Stimulated activated CD4-positive, alpha-beta T cell treated with anti-CD3 and anti-CD28 coated beads, Interleukin-1b, Interleukin-23, amount 100 ng/mL, for 24 hours (primary cell): ENCODE data around the gene CDH4.

Experiments used
- DNase-seq, 4 experiments: peaks; one replicate each; pipeline ENCODE4 v3.0.0-alpha.2; 2020; ENCODE audit warnings: low read depth in 4 of 4, low spot score in 1 of 4

The CDH4 gene

GRCh38 chr20:61767761-61768494, 515.9 kb downstream of the CDH4 start:
- no peak for DNase-seq

GRCh38 chr20:61768571-61769285, 516.7 kb downstream of the CDH4 start:
- DNase-seq, result no peak

- no peak for DNase-seq
Observed at GRCh38 chr20:61769286-61769832, 517.3 kb downstream of the CDH4 start.

GRCh38 chr20:61770113-61770585, 518.1 kb downstream of the CDH4 start:
- no peak for DNase-seq

- no peak for DNase-seq
Observed at GRCh38 chr20:61771805-61772350, 519.8 kb downstream of the CDH4 start.

- no peak for DNase-seq
Observed at GRCh38 chr20:61772828-61773631, 521.0 kb downstream of the CDH4 start.

GRCh38 chr20:61773926-61774587, 522.0 kb downstream of the CDH4 start:
- no peak for DNase-seq

- DNase-seq, result no peak
Observed at GRCh38 chr20:61775423-61775822, 523.4 kb downstream of the CDH4 start.

GRCh38 chr20:61776491-61777075, 524.5 kb downstream of the CDH4 start:
- no peak for DNase-seq

- DNase-seq, result no peak
Observed at GRCh38 chr20:61777773-61778494, 525.9 kb downstream of the CDH4 start.

- DNase-seq, result no peak
Observed at GRCh38 chr20:61778495-61778863, 526.4 kb downstream of the CDH4 start.

- DNase-seq, result no peak
Observed at GRCh38 chr20:61779176-61779965, 527.3 kb downstream of the CDH4 start.

GRCh38 chr20:61780066-61780465, 528.0 kb downstream of the CDH4 start:
- DNase-seq, result no peak

GRCh38 chr20:61784801-61785566, 532.9 kb downstream of the CDH4 start:
- DNase-seq, result no peak

- no peak for DNase-seq
Observed at GRCh38 chr20:61785567-61785816, 533.4 kb downstream of the CDH4 start.

GRCh38 chr20:61786230-61786629, 534.2 kb downstream of the CDH4 start:
- DNase-seq, result no peak

- DNase-seq, result no peak
Observed at GRCh38 chr20:61788343-61788742, 536.3 kb downstream of the CDH4 start.

- DNase-seq, result no peak
Observed at GRCh38 chr20:61789329-61789728, 537.3 kb downstream of the CDH4 start.
